Stimulated activated CD8-positive, alpha-beta memory T cell treated with anti-CD3 and anti-CD28 coated beads, Interleukin-15, amount 100 ng/mL, for 24 hours (primary cell): Measurements from ENCODE around the gene TMEM97.

Experiments used
- DNase-seq: peaks from one replicate; pipeline ENCODE4 v3.0.0-alpha.2; 2020; ENCODE audit warnings: low read depth

Gene TMEM97

DNA sequence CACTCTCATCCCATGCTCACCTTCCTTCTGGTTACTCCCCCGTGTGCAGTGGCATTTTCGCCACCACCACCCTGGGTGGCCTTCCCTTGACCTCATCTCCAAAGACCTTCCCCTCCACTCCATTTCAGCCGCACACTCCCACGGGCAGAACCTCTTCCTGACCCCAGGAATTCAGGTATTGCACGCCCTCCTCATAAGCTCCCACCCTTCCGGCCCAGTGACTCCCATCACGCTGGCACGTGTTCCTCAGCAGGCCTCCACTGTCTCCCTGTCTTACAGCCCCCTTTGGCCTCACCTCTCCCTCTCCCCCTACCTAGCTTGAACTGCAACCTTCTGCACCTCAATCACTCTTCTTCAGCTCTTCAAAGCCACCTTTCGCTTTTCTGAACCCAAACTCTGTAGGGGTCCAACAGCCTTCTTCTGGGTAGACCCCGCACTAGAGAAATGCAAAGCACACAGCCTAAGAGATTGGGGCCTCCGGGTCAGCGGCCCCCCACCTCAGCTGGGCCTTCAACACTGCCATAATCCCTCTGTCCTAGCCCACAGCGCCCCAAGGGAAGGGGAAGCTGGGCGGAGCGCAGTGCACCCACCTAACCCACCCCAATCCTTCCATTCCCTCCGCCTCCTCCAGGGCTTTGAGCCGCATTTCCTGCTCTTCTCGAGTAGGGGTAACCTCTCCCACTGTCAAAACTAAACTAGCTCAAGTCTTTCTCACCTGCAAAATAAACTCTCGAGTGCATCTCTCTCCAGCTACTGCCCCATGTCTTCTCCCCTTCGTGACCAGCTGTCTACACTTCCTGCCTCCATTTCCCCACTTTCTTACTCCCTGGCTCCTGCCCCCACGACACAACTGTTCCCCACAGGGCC, 1.7 kb upstream of the TMEM97 start:
- DNase-seq: no peak

- no peak for DNase-seq
These were observed 838 bp upstream of the TMEM97 start for GRCh38 chr17:28317966-28318758.

DNA sequence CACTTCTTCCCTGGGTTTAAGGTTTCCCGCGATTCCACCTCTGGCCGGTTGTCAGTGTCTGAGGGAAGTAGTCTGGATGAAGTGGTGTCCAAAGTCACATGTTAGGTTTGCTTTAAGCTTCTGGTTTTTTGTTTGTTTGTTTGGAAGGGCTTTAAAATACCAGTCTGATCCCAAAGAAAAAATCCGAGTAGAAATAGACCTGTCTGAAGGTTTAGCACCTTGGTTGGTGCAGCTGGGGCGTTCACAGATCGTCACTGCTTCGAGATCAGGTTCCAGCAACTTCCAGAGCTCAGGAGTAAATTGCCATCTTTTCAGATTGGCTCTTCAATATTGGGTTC, 567 bp downstream of the TMEM97 start:
- DNase-seq: no peak

- DNase-seq: no peak
These were observed 1.4 kb downstream of the TMEM97 start for GRCh38 chr17:28320215-28321061.

- DNase-seq: no peak
These were observed 5.3 kb downstream of the TMEM97 start for GRCh38 chr17:28324267-28324745.

GRCh38 chr17:28324781-28325180, 5.8 kb downstream of the TMEM97 start:
- DNase-seq: no peak

DNA sequence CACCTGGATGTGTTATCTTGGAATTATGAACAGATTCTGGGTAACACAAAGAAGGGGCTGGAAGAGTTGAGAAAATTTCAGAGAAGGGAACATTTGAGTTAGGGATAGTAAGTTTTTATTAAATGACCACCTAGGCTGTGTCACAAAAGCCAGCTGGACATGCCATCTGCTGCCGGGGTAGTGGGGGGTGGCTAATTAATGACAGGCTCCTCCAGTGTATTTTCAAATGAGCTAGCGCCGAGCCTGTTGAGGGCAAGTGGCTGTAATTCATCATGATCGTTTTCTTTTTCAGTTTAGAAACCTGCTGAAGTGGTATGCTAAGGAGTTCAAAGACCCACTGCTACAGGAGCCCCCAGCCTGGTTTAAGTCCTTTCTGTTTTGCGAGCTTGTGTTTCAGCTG, 6.2 kb downstream of the TMEM97 start:
- DNase-seq: no peak

DNA sequence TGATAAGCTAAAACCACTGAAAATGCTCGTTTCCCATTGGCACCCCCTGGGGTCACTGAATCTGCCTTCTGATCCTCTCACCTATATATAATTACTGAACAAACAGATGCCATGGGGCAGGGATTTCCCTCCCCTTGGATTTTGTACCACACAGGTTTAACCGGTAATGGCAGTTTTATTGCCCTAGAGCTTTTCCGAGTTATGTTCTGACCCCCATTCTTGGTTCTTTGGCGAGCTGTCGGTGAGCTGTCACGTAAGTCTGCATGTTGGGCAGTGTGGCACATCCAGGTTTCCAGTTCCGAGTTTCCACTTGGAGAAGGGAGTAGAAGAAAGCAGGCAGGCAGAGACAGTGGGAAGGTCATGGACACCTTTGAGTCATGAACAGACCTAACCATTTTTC, 7.1 kb downstream of the TMEM97 start:
- DNase-seq: no peak

DNA sequence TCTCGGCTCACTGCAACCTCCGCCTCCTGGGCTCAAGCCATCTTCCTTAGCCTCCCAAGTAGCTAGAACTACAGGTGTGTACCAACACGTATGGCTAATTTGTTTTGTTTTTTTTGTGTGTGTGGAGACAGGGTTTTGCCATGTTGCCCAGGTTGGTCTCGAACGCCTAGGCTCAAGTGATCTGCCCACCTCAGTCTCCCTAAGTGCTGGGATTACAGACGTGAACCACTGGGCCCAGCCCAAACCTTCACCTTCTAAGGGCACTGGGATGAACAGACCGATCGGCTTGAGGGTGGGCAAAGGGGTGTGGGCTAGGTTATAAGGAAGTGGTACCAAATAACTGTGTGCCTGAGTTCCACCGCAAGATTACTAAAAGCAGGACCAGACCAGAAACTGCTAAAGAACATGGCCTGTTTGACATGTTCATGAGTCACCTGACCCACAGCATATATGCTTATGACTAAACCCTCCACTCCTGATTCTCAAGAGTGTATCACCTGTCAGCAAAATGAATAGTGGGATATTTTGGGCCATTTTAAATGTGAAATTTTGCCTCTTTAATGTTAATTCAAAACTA, 8.1 kb downstream of the TMEM97 start:
- DNase-seq: no peak

DNA sequence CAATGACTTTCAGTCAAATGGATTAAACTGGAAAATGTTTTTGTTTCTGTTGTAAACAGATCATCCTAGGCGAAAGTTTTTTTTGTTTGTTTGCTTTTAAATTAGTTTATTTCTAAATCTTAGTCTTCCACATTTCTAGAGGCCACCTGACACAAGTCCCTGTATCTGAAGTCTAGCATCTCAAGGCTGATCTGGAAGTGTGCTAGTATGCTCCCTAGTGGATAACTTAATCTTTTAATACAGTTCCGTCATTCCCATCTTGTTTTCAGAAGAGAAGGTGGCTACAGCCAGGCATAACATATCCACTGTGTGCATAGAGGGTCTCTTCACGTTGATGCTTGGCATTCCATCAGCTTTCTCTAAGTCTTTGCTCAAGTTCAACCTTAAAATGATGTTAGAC, 8.7 kb downstream of the TMEM97 start:
- no peak for DNase-seq

DNA sequence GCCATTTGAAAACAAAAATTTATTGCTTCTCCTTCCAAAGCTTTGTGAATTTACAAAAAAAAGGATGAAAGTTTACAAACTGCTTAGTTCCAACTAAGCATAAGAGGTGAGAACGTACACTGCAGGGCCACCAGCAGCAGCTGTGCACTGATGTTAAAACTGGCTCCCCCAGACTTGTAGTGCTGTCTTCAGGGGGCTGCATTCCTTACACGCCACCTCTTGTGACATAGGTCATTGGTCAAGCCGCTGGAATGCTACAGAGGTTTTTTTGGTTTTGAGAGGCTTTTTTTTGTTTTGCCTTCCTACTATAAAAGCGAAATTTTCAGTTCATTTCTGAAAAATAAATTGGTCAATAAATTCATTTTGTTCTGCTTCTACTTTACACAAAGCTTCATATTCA, 9.3 kb downstream of the TMEM97 start:
- DNase-seq: no peak

- no peak for DNase-seq
These were observed 11.7 kb downstream of the TMEM97 start for GRCh38 chr17:28330671-28331070.

- no peak for DNase-seq
These were observed 13.0 kb downstream of the TMEM97 start for GRCh38 chr17:28331891-28332420.

- no peak for DNase-seq
These were observed 14.2 kb downstream of the TMEM97 start for GRCh38 chr17:28333083-28333746.

- no peak for DNase-seq
These were observed 15.2 kb downstream of the TMEM97 start for GRCh38 chr17:28334171-28334570.

DNA sequence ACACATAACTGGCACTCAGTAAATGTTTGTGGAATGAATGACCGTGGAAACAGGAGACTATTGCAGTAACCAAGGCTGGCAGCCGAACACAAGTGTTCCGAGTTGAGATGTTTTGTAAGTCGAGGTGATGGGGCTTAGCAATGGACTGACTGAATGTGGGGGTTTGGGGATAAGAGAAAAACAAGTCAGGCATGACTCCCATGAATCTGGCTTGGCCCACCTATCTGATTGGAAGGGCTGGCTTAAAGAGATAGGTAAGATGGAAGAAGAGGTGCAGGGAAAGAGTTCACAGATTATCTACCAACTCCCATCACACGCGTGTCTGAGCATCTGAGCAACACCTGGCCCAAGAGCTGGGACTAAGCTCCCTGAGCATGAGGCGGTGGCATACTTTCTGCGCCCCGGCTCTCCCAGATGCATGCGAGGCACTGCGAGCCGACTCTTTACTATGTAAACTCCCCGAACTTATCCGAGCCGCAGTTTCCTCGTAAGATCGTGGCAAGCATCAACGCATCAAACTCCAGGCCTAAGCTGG, 15.7 kb downstream of the TMEM97 start:
- no peak for DNase-seq

DNA sequence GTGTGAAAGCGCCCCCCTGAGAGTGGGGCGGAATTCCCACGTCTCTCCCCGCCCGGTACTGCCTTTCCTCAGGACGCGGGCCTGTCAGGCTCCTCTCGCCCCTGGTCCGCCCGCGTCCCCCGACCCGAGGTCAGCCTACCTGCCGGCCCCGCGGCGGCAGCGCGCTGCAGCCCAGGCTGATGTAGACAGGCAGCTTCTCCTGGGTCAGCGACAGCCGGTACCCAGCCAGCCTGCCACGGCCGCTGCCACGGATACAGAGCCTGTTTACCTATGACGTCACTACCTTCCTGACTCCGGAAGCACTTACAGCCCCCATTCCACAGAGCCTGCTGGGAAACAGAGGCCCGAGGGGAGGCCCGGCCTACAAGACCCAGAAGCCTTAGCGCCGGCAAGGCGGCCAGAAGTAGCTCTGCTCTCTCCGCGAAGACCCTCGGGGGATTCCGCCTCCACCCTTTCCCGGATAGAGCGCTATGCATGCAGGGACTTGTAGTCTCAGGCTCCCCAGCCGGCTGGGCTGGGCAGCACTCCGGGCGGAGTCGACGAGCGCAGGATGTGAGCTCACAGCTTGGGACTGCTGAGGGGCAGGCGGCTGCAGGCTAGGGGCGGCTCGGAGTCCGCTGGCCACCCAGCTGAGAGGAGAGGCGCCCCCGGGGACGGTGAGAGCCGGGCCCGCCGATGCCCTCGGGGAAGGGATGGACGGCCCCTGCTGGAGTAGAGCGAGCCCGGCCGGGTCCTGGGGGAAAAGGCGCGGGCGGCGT, 16.4 kb downstream of the TMEM97 start, which contains the start of the genes IFT20 and TNFAIP1:
Gene IFT20 (minus strand): TSS at position 272 of the 758 bp plus-strand sequence. CDS start 3,487 bp downstream, outside the sequence.
Gene TNFAIP1 (plus strand): TSS at position 561 of the 758 bp plus-strand sequence. CDS start 3,761 bp downstream, outside the sequence.
- peak; percentile 82 for DNase-seq

GRCh38 chr17:28335959-28336871, 17.2 kb downstream of the TMEM97 start:
- DNase-seq: no peak
